Endodermal cell (in vitro differentiated cells): ENCODE results near the gene PRKACA. TPM values are rescaled to one million over a fixed set of nuclear protein-coding genes. Genes with fewer than 3 reads are reported as not detected.

Experiments used
- DNase-seq: peaks from one replicate; pipeline ENCODE4 v3.0.0-alpha.2; 2017
- H3K27ac ChIP-seq: 2 replicates; pipeline ENCODE4 v1.5.1; 2013; ENCODE audit warnings: mild to moderate bottlenecking, low read depth, low read length, moderate library complexity
- H3K27me3 ChIP-seq: 2 replicates; pipeline ENCODE4 v1.6.1; 2013; ENCODE audit warnings: mild to moderate bottlenecking, low read length, moderate library complexity; ENCODE audit not compliant: insufficient read depth, control insufficient read depth, poor library complexity, severe bottlenecking
- H3K36me3 ChIP-seq: 2 replicates; pipeline ENCODE4 v1.7.0; 2013; ENCODE audit warnings: mild to moderate bottlenecking, low read length, moderate library complexity; ENCODE audit not compliant: control insufficient read depth, insufficient read depth
- H3K4me1 ChIP-seq: one replicate; pipeline ENCODE4 v1.7.0; 2013; ENCODE audit warnings: low read length; ENCODE audit not compliant: control insufficient read depth, insufficient read depth
- H3K4me3 ChIP-seq: 2 replicates; pipeline ENCODE4 v1.5.1; 2013; ENCODE audit warnings: mild to moderate bottlenecking, low read length, moderate library complexity
- H3K9ac ChIP-seq: 2 replicates; pipeline ENCODE4 v1.6.1; 2013; ENCODE audit warnings: mild to moderate bottlenecking, low read length, moderate library complexity; ENCODE audit not compliant: poor library complexity, severe bottlenecking; ENCODE audit errors: extremely low read depth
- H3K9me3 ChIP-seq: 2 replicates; pipeline ENCODE4 v1.6.1; 2013; ENCODE audit warnings: mild to moderate bottlenecking, low read length, moderate library complexity; ENCODE audit not compliant: control insufficient read depth
- H3K27ac Mint-ChIP-seq: 2 replicates; pipeline ENCODE4 v1.8.0; 2020; ENCODE audit warnings: mixed read lengths
- H3K27me3 Mint-ChIP-seq: 2 replicates; pipeline ENCODE4 v1.8.0; 2021; ENCODE audit warnings: mild to moderate bottlenecking, mixed read lengths; ENCODE audit not compliant: insufficient read depth
- H3K36me3 Mint-ChIP-seq: 2 replicates; pipeline ENCODE4 v1.8.0; 2020; ENCODE audit warnings: low read depth, mixed read lengths
- H3K4me1 Mint-ChIP-seq: 2 replicates; pipeline ENCODE4 v1.8.0; 2020; ENCODE audit warnings: mixed read lengths
- H3K4me3 Mint-ChIP-seq: 2 replicates; pipeline ENCODE4 v1.8.0; 2020; ENCODE audit warnings: mild to moderate bottlenecking, moderate library complexity, mixed read lengths
- H3K9me3 Mint-ChIP-seq: 2 replicates; pipeline ENCODE4 v1.8.0; 2020; ENCODE audit warnings: mild to moderate bottlenecking, mixed read lengths
- CTCF ChIP-seq: fragments of 200-600 bp; sonication (generic); conservative IDR thresholded peaks from 2 replicates; pipeline ENCODE4 v1.5.0; 2021; ENCODE audit warnings: antibody characterized with exemption, mild to moderate bottlenecking
- WGBS, 2 experiments: methylation state at CpG; one replicate each; pipeline versions ENCODE4 v1.1.5 to v1.1.7; 2013; ENCODE audit warnings: missing lambda C conversion rate in 2 of 2, mixed read lengths in 1 of 2; ENCODE audit not compliant: insufficient coverage in 1 of 2, insufficient read length in 1 of 2; 5-methylcytosine and 5-hydroxymethylcytosine counted together
- long read RNA-seq, 4 experiments: library from polyadenylated mRNA in 2 of 4; library from RNA in 1 of 4; library from capped mRNA in 1 of 4; stranded (forward) in 3 of 4; unstranded in 1 of 4; transcript quantifications; one replicate each; pipeline ENCODE4 v2.0.0, GENCODE V29; 2020 to 2021; ENCODE audit warnings: inconsistent platforms in 1 of 4
- polyA plus RNA-seq, 2 experiments: library from polyadenylated mRNA; stranded (reverse); fragments of 50-300 nt; gene quantifications; one replicate each; pipeline ENCODE4 v1.2.3, GENCODE V29; 2013
- total RNA-seq, 2 donors: library from RNA; stranded (reverse); fragmentation: NEBNext Ultra II Directional in 1 of 2; extraction: Animal tissue kit (Norgen Biotek cat#: 25700) in 1 of 2; gene quantifications; 2 replicates in 1 of 2; 3 replicates in 1 of 2; pipeline ENCODE4 v1.2.1, GENCODE V29; 2021

Gene PRKACA
- total RNA-seq = 10 to 100 TPM; 62.1 to 73.8 TPM
- polyA plus RNA-seq (2013, experiment 1 of 2) = 58.6 TPM
- polyA plus RNA-seq (2013, experiment 2 of 2) = 60.1 TPM
- long read RNA-seq, experiment 1, transcript PRKACA-201 (10 exons, 2,677 nt) = major isoform, 7 of 18 reads
- long read RNA-seq, experiment 1, partial matches to known transcripts = 11 of 18 reads
- long read RNA-seq, experiment 1, other reads (novel, unspliced or antisense) = 0 of 18 reads
- long read RNA-seq, experiment 2, transcript PRKACA-201 (10 exons, 2,677 nt) = major isoform, 17 of 25 reads
- long read RNA-seq, experiment 2, partial matches to known transcripts = 3 of 25 reads
- long read RNA-seq, experiment 2, other reads (novel, unspliced or antisense) = 5 of 25 reads
- long read RNA-seq, experiment 3 = 0 reads
- long read RNA-seq, experiment 4, partial matches to known transcripts = 0 of 3 reads
- long read RNA-seq, experiment 4, other reads (novel, unspliced or antisense) = 3 of 3 reads

- TF ChIP-seq CTCF = no peak
- Mint-ChIP-seq H3K27ac (peak within 1 kb of the TSS; percentile 94), H3K36me3 (peaks cover 10% of the 10 kb centered on the region), H3K9me3 (no peaks in the 10 kb centered on the region), H3K4me1 (peaks cover 19% of the 10 kb centered on the region), H3K4me3 (peak within 1 kb of the TSS; percentile 72), H3K27me3 (no peaks in the 10 kb centered on the region)
- Histone ChIP-seq H3K27me3 (no peaks in the 10 kb centered on the region), H3K9ac (peak within 1 kb of the TSS; percentile 72), H3K27ac (peak within 1 kb of the TSS; percentile 76), H3K4me3 (peak within 1 kb of the TSS; percentile 86), H3K9me3 (no peaks in the 10 kb centered on the region), H3K36me3 (peaks cover 4% of the 10 kb centered on the region), H3K4me1 (peaks cover 12% of the 10 kb centered on the region)
- DNase-seq = peak; percentile 99
- 0% methylated on average over 22 to 67 of the region's 67 CpGs for WGBS, 2 experiments
Observed at GRCh38 chr19:14117668-14118164, at the start of gene PRKACA. Gene PRKACA (minus strand): TSS chr19:14117762. CDS start chr19:14117547, 215 bp downstream.

GRCh38 chr19:14166999-14167575 lies 49.5 kb upstream of the PRKACA start:
- Histone ChIP-seq H3K4me3 (no peak overlapping the region), H3K27me3 (no peaks in the 10 kb centered on the region), H3K9ac (no peak overlapping the region), H3K4me1 (no peaks in the 10 kb centered on the region), H3K27ac (no peak overlapping the region), H3K36me3 (peaks cover 28% of the 10 kb centered on the region), H3K9me3 (no peaks in the 10 kb centered on the region)
- no peaks in the 10 kb centered on the region for H3K27me3 Mint-ChIP-seq
- DNase-seq = no peak
- peaks cover 1% of the 10 kb centered on the region for H3K4me1 Mint-ChIP-seq
- H3K4me3 Mint-ChIP-seq = no peak overlapping the region
- 83 to 89% methylated on average over 1 to 9 of the region's 12 CpGs for WGBS, 2 experiments
- no peak for TF ChIP-seq CTCF
- H3K9me3 Mint-ChIP-seq = no peaks in the 10 kb centered on the region
- H3K27ac Mint-ChIP-seq = peak overlapping the region; percentile 48
- peaks cover 38% of the 10 kb centered on the region for H3K36me3 Mint-ChIP-seq

- Histone ChIP-seq H3K9me3 (no peaks in the 10 kb centered on the region), H3K4me1 (no peaks in the 10 kb centered on the region), H3K27me3 (no peaks in the 10 kb centered on the region), H3K4me3 (no peak overlapping the region), H3K27ac (no peak overlapping the region), H3K36me3 (peaks cover 25% of the 10 kb centered on the region), H3K9ac (no peak overlapping the region)
- Mint-ChIP-seq H3K9me3 (no peaks in the 10 kb centered on the region), H3K4me1 (peaks cover 1% of the 10 kb centered on the region), H3K36me3 (peaks cover 30% of the 10 kb centered on the region), H3K4me3 (no peak overlapping the region), H3K27me3 (no peaks in the 10 kb centered on the region), H3K27ac (peak overlapping the region; percentile 48)
- no peak for DNase-seq
- 86 to 93% methylated on average over 8 to 17 of the region's 20 CpGs for WGBS, 2 experiments
- TF ChIP-seq CTCF = no peak
Observed at GRCh38 chr19:14165990-14166830, 48.6 kb upstream of the PRKACA start.
